ENCODE measurements around the gene SLC18B1. TPM values are rescaled to one million over a fixed set of nuclear protein-coding genes. Genes with fewer than 3 reads are reported as not detected.

The SLC18B1 gene
- total RNA-seq, 1 experiment from 2014 or later, result 24.1 TPM

DNA sequence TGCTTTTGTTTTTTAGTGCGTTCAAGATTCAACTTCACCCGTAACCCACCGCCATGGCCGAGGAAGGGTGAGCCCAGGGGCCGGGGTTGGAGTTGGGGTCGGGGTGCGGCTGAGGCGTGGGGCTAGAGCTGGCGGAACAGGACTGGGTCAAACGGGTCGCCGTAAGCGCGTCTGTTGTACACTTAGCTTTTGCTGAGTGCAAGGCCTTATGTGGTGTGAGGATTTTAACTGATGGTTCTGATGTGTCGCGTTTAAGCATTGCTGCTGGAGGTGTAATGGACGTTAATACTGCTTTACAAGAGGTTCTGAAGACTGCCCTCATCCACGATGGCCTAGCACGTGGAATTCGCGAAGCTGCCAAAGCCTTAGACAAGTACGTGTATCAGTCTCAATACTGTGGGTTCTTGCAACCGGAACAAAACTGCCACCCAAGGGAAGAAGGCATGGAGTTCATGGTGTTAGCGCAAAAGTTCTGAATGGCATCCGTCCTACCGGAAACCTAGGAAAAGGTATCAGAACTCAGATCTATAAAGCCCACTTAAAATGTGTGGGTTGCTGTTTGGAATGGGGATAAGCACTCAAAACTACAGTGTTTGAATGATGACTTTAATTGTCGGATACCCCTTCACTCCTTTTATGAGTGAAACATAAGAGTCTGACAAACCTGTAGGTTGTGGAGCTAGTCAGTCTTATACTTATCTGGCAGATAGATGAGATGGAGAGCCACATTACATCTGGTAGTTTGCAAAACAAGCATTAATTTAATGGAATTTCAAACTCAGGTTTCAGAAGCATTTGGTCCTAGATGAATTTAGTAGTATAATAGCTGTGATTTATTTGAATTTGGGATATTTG is 16.5 kb upstream of the SLC18B1 start (continued):
- TF ChIP-seq FOXP4 (CRISPR knock-in tag; IDR thresholded peaks at IDR 0.05) (no peak), ZNF121 (CRISPR knock-in tag; IDR thresholded peaks at IDR 0.05) (no peak), JAZF1 (CRISPR knock-in tag; IDR thresholded peaks at IDR 0.05) (no peak), SMAD4 (CRISPR knock-in tag; IDR thresholded peaks at IDR 0.05) (no peak), SP1 (CRISPR knock-in tag; conservative IDR thresholded peaks at IDR 0.05) (no peak), GRHL2 (CRISPR knock-in tag; IDR thresholded peaks at IDR 0.05; ENCODE audit: insufficient replicate concordance, severe bottlenecking) (no peak), SMAD3 (CRISPR knock-in tag; IDR thresholded peaks at IDR 0.05; ENCODE audit: borderline replicate concordance) (no peak), ZNF317 (CRISPR knock-in tag; IDR thresholded peaks at IDR 0.05; ENCODE audit: borderline replicate concordance, low read depth) (no peak), ZNF425 (CRISPR knock-in tag; conservative IDR thresholded peaks at IDR 0.05) (no peak), USF1 (CRISPR knock-in tag; IDR thresholded peaks at IDR 0.05) (no peak), TEAD4 (CRISPR knock-in tag; IDR thresholded peaks at IDR 0.05) (no peak), NFYB (CRISPR knock-in tag; conservative IDR thresholded peaks at IDR 0.05; ENCODE audit: low read depth) (no peak), HMGA2 (CRISPR knock-in tag; IDR thresholded peaks at IDR 0.05) (no peak), FOXP1 (CRISPR knock-in tag; IDR thresholded peaks at IDR 0.05; ENCODE audit: borderline replicate concordance) (no peak), TP53 (CRISPR knock-in tag; IDR thresholded peaks at IDR 0.05) (no peak), ZBTB21 (CRISPR knock-in tag; IDR thresholded peaks at IDR 0.05; ENCODE audit: borderline replicate concordance) (no peak), NR2C2 (CRISPR knock-in tag; IDR thresholded peaks at IDR 0.05) (0 out of 2 replicates have a peak, but pooled peaks have one; percentile 35), ELF4 (CRISPR knock-in tag; IDR thresholded peaks at IDR 0.05; ENCODE audit: low read depth) (no peak), FOXK1 (CRISPR knock-in tag; IDR thresholded peaks at IDR 0.05) (no peak), PRRX2 (CRISPR knock-in tag; IDR thresholded peaks at IDR 0.05) (0 out of 2 replicates have a peak, but pooled peaks have one; percentile 25), ATF6 (CRISPR knock-in tag; IDR thresholded peaks at IDR 0.05) (no peak), KAT7 (CRISPR knock-in tag; IDR thresholded peaks at IDR 0.05; ENCODE audit: borderline replicate concordance) (no peak), TCF7 (CRISPR knock-in tag; IDR thresholded peaks at IDR 0.05; ENCODE audit: low read depth) (no peak)
- TF ChIP-seq, protein P1, sequence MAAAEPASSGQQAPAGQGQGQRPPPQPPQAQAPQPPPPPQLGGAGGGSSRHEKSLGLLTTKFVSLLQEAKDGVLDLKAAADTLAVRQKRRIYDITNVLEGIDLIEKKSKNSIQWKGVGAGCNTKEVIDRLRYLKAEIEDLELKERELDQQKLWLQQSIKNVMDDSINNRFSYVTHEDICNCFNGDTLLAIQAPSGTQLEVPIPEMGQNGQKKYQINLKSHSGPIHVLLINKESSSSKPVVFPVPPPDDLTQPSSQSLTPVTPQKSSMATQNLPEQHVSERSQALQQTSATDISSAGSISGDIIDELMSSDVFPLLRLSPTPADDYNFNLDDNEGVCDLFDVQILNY (CRISPR knock-in tag; IDR thresholded peaks at IDR 0.05), result no peak
- TF ChIP-seq, protein P2, sequence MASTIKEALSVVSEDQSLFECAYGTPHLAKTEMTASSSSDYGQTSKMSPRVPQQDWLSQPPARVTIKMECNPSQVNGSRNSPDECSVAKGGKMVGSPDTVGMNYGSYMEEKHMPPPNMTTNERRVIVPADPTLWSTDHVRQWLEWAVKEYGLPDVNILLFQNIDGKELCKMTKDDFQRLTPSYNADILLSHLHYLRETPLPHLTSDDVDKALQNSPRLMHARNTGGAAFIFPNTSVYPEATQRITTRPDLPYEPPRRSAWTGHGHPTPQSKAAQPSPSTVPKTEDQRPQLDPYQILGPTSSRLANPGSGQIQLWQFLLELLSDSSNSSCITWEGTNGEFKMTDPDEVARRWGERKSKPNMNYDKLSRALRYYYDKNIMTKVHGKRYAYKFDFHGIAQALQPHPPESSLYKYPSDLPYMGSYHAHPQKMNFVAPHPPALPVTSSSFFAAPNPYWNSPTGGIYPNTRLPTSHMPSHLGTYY (CRISPR knock-in tag; IDR thresholded peaks at IDR 0.05), result no peak
- TF ChIP-seq, protein P3, sequence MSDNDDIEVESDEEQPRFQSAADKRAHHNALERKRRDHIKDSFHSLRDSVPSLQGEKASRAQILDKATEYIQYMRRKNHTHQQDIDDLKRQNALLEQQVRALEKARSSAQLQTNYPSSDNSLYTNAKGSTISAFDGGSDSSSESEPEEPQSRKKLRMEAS (CRISPR knock-in tag; IDR thresholded peaks at IDR 0.05), result no peak
